Lower leg skin (tissue), 3 donors: ENCODE results near the gene HOXB9.

ENCODE experiments used
- CTCF ChIP-seq, 3 donors: fragments of 450-650 bp; IDR thresholded peaks; one replicate each; pipeline ENCODE4 v1.5.1; 2016; ENCODE audit warnings: antibody characterized with exemption in 3 of 3, mild to moderate bottlenecking in 3 of 3, moderate library complexity in 2 of 3
- POLR2A ChIP-seq, 2 donors: fragments of 450-650 bp; IDR thresholded peaks; one replicate each; pipeline ENCODE4 v1.6.1; 2016 to 2017; ENCODE audit warnings: antibody characterized with exemption in 2 of 2, mild to moderate bottlenecking in 1 of 2, moderate library complexity in 1 of 2

GRCh38 chr17:48595278-48595999 is 30.7 kb downstream of the HOXB9 start:
- TF ChIP-seq CTCF (IDR thresholded peaks at IDR 0.05) (no peak), POLR2A (IDR thresholded peaks at IDR 0.05) (no peak)
